Right lung (tissue), 5 donors: ENCODE data around the gene PDE3B. TPM values are rescaled to one million over a fixed set of nuclear protein-coding genes. Genes with fewer than 3 reads are reported as not detected.

Source experiments
- DNase-seq, 2 donors: peaks; one replicate each; pipeline ENCODE4 v3.0.0-alpha.2; 2013
- polyA plus RNA-seq, 5 donors: library from polyadenylated mRNA; unstranded; fragments of 120-200 nt; gene quantifications; one replicate each; pipeline versions ENCODE4 v1.2.1 to v1.2.3, GENCODE V29; 2013; ENCODE audit warnings: inconsistent platforms in 1 of 5, low replicate concordance in 1 of 5; ENCODE audit not compliant: insufficient read length in 5 of 5, insufficient read depth in 1 of 5

PDE3B gene
- polyA plus RNA-seq, 5 donors: 20.5 to 34.9 (median 34.2) TPM

DNA sequence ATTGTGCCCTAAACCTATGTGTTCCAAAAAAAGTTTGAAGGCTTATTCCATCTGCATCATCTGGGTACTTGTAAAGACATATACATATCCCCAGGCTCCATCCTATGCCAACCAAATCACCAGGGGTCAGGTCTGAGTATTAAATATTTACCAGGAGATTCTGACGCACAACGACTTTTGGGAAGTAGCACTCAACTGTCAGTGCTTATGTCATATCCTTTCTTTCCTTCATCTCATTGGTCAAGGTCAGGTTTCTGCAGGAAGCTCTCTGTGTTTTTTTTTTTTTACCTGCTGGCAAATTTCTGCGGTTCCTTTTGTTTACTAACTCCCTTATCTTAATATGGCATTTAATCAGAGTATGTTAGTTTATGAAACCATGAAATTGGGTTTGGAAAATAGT, 270.9 kb downstream of the PDE3B start:
- DNase-seq: no peak

DNA sequence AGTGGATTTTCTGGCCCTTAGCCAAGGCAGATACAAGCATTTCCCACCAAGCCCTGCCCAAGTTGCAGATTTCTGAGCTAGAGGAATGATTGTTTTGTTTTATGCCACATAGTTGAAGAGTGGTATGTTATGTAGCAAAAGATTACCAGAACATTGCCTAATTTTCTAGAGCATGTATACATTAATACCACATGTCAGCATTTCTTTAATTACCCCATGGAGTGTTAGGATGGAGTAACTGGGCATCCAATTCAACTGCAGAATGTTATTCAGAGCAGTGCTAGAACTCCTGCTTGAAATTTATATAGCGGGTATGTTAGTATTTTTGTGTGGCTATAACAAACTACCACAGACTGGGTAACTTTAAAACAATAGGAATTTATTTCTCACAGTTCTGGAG, 272.8 kb downstream of the PDE3B start:
- no peak for DNase-seq

Other genes with a start within 250 kb of the PDE3B start
- 100 to 1,000 TPM; 124 to 154 (median 143) TPM for gene COPB1, start 144.0 kb upstream of the PDE3B start, polyA plus RNA-seq
- gene PSMA1, start 123.4 kb upstream of the PDE3B start, polyA plus RNA-seq: 100 to 1,000 TPM; 150 to 202 (median 184) TPM
- gene CYP2R1, start 248.4 kb downstream of the PDE3B start, polyA plus RNA-seq: 10 to 100 TPM; 26.0 to 32.5 (median 29.8) TPM